Activated naive CD4-positive, alpha-beta T cell treated with anti-CD3 and anti-CD28 coated beads, Interleukin-2, amount 50 U/mL, for 16 hours (primary cell): ENCODE data around the gene HDAC4.

Source experiments
- DNase-seq: peaks from one replicate; pipeline ENCODE4 v3.0.0-alpha.2; 2020

Gene HDAC4

DNA sequence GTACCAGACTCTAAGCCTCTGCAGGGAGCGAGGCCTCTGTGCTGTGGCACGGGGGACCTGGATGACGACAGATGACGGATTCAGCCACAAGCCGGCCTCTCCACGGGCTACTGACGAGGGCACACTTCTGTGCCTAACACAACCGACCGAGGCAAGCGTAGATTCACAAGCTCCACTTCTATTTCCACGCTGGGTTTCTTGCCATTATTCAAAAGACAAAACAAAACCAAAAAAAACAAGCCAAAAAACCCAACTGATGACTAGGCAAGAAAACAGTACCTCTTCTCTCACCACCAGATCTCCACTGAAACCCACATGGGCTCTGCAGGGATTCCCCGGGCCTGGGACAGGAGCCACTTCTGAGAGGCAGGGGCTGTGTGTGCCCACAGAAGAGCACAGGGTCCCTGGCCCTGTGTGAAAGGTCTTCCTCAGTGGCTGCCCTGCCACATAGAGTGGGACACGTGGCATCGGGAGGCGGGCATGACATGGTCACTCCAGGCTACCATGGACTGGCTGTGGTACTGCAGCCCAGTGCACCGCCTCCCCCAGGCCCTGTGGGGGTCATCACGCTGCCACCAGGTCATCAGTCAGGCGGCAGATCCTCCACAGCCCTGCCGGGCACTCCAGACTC, 254.7 kb downstream of the HDAC4 start:
- no peak for DNase-seq

DNA sequence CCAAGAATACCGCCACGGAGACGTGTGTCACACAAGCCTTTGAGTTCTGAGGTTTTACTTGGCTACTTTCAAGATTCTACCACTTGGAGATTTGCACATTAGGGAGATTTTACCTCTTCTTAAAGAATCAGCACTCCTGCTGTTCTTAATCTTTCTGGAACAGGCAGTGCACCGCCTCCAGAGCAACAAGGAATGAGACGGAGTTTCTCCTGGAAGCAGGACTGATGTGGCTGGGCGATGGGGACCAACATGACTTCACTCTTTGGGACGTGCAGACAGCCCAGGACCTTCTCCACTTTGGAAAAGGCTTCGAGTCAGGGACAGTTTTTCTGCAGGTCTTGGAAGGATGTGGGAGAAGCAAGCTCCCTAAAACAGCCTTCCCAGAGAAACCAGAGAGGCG, 255.2 kb downstream of the HDAC4 start:
- no peak for DNase-seq

DNA sequence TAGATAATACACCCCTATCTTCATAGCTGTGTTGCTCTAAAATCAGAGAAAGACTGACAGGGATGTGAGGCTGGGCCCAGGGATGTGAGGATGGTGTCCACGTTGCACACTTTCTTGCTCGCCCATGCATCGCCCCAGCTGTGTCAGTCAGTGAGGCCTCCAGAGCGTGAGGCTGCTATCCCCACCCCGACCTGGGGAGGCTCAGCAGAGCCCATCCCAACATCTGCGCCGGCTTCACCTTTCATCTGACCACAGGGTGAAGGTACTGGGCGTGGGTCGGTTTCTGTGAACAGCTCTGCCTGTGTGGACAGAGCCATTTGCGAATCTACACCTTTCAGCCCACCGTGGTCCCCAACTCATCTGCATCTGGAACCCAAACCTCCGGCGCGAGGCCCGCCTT, 255.7 kb downstream of the HDAC4 start:
- DNase-seq = no peak

DNA sequence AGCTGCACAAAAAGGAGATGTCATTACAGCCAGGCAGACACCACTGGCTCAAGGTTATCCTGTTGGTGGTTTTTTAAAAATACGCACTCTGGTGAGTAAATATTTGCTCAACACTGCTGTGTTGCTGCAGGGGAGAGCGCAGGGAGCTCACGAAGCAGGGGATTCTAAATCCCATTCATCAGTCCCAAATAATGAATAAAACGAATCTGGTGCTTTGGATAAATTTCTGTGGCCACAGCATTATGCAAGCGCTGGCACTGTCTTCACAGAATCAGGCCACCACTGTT, 256.2 kb downstream of the HDAC4 start:
- DNase-seq = no peak

DNA sequence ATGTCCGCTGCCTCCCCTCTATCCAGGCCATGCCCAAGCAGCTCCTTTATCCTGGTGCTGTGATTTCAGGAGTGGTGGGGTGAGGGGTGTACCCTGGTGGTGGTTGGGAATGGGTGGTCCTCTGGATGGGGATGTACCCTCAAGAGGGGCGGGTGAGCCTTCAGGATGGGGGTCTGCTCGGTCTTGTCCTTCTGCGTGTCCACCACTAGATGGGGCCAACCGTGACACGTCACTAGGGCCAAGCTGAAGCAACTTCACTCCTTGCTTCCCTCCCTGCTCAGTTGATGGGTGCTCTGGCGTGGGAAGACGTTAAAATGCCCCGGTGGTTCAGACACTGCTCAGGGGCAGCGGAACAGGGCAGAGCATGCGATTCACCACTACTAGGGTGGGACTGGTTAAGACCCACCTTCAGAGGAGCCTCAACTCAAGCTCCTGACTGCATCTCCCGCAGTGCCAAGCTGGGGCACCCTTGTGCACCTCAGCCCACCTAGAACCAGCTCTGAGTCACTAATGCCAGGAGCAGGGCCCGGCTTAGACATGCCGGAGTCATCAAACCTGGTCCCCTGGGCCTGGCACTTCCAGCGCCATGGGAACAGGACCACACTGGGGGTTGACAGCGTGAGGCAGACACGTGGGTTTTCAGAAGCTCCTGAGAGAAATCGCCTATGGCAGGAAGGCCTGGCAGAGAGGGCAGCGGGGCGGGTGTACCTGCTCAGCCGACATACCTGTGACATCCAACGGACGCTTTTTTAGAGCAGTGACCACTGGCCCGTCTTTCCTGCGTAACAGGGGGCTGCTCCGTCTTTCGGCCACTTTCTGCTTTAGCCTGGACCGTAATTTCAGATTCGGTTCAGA, 256.7 kb downstream of the HDAC4 start:
- no peak for DNase-seq

DNA sequence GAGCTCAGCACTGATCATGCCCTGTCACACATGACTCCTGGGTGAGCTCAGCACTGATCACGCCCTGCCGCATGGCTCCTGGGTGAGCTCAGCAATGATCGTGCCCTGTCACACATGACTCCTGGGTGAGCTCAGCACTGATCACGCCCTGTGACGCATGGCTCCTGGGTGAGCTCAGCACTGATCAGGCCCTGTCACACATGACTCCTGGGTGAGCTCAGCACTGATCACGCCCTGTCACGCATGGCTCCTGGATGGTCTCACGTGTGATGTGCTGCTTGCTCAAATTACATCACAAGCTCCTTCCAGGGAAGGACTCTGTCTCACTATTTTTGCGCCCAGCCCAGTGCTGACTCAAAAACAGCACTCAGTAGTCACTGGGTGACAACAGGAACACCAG, 258.0 kb downstream of the HDAC4 start:
- DNase-seq = no peak

DNA sequence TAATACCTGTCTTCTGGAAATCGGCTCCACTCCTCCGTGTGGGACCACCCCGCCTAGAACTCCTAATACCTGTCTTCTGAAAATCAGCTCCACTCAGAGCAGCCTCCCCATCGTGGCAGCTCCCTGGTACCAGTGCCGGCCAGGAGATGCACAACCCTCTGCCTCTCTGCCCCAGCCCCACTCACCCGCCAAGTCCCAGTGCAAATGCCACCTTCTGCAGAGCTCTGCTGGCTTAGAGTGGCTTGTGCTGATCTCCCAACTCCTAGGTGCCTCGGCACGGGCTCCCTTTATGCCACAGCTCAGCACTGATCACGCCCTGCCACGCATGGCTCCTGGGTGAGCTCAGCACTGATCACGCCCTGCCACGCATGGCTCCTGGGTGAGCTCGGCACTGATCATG, 258.5 kb downstream of the HDAC4 start:
- no peak for DNase-seq

DNA sequence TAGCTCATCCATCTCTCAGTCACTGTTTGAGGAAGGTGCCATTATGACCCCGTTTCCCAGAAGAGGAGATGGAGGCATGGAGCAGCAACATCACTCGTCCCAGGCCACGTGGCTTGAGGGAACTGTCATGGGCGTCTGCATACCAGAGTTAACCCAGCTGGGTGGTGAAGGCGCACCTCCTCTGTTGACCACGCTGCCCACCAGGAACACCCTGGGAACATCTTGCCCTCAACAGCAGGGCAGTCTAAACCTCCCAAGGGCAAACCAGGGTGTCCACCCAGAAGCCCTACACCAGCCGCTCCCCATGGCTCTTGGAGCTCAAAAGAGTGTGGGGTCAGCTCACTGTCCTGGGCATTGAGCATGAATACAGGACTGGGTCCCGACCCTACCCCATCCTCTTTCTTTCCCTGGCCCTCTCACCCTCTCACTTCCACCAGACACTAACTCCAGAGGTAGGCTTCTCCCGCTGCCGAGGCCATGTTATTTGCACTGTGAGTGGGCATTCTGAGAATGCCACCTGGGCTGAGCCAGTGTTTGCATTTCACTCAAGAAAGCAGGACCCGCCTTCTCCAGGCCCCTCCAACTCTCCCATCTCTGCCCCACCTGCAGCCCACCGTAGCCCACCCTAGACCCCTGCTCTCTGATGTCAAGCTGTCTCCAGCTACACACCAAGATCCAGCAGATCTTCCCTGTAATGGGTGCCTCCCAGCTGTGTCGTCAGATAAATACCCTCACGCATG, 259.6 kb downstream of the HDAC4 start:
- DNase-seq = no peak

DNA sequence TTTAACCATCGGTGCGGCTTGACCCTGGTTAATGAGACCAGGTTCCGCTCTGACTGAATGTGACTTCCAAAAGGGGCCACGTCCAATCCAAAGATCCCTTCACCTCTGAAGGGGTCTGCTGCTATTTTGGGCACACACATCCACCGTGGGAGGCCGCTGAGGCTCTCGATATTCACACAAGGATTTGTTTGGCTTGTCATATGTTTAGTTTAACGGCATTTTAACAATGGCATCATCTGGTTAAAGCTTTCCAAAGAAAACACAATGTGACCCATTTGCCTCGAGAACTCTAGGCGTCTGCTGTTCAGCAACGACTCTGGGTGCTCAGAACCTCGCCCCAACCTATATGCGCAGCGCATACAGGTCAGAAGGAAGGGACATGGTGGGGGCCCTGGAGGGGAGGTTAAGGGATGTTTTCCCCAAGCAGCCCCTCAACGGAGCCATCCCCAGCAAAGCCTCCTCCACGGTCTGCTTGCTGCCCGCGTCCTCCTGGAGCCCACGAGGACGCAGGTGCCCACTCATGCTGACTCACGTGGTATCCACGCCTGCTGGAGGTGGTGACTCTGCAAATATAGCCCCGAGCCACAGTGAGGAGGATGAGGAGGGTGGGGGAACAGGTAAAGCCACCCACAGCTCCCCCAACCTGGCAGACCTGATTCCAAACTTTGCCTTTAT, 260.3 kb downstream of the HDAC4 start:
- DNase-seq = no peak

DNA sequence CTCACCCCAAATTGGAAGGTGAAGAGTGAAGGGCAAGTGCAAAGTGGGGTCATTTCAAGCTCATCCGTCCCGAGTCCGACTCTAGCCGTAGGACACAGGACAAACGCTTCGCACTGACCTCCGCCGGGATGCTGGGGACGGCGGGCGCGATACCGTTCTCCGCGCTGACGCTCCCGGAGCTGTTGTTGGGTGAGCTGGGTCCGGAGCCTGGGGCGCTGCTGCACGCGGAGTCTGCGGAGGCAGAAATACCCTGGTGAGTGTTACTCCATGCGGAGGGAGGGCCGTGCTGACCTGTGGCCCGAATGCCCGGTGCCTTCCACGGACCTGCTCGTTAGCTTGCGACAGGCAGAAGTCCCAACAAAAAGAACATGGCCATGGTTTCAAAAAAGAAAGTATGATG, 261.3 kb downstream of the HDAC4 start:
- no peak for DNase-seq

DNA sequence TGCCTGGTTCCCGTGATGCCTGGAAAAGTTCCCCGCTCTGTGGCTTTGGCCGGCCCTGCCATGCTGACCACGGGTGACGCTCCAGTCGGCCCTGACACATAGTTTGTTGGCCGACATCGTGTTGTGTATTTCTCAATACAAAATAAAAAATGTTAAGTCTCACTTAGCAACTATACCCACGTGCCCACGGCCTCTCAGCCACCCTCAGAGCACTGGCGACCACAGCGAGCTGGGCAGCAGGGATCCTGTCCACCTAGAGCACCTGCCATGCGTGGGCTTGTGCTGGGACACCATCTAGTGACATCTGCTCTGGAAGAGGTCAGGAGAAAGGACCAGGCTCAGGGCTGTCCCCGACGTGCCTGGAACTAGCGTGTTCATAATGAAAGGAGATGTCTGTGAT, 261.7 kb downstream of the HDAC4 start:
- DNase-seq = no peak

DNA sequence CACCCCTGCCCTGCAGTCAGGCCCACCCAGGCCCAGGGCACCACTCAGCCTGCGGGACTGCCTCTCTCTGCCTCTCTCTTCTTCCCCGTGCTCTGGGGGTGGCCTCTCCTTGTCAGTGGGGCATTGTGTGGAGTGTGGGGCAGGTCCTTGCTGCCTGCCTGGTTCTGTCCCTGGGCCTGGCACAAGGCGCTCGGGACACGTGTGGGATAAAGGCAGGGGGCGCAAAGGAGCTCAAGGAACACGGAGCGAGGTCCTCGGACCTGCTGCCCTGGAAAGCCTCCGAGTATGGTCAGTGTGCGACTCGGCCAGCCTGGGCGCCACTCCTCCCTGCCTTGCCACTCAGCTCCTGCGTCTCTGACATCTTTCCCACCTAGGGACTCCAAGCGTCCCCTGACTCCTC, 262.2 kb downstream of the HDAC4 start:
- no peak for DNase-seq

DNA sequence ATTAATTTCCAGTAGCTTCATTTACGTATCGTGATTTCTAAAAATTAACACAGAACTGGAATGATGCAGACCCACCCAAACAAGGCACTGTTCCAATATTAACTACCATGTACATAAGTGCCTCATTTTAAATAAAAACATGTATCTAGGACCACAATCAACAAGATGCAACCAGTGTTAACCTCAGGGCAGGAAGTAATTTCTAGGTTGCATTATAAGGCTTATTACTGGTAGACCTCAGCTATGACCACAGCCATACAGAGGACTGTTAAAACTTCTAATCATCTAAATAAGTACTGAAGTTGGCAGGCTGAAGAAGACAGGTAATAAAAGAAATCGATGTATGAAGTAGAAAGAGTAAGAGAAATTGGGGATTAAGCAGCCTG, 262.9 kb downstream of the HDAC4 start:
- DNase-seq = no peak

DNA sequence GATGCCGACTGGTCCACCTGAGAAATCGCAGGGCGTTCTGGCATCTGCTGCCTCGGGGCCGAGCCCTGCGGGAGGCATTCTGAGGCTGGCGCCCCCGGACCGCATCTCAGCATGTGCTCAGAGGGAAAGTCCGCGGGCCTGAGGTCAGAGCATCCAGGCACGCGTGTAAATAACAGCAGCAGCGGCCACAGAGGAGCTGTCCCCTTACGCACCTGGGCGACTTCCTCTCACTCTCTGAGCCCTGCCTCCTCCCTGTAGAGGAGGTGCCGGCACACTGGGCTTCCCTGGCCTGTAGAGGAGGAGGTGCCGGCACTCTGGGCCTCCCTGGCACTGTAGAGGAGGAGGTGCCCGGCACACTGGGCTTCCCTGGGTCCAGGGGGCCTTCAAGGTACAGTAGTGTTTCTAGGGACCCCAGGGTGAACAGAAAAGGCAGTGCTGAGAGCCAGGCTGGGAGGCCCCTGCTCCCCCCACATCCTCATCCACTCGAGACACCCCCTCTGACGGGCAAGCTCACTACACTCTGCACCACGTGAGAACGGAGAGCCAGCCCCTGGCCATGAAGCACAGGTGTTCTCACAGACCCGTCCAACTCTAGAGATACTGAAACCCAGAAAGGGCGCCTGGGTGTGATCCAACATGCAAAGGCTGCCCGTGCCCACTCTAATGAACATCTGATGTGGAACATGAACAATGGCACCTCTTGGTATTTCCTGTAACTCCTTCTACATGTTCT, 263.5 kb downstream of the HDAC4 start:
- DNase-seq = no peak

DNA sequence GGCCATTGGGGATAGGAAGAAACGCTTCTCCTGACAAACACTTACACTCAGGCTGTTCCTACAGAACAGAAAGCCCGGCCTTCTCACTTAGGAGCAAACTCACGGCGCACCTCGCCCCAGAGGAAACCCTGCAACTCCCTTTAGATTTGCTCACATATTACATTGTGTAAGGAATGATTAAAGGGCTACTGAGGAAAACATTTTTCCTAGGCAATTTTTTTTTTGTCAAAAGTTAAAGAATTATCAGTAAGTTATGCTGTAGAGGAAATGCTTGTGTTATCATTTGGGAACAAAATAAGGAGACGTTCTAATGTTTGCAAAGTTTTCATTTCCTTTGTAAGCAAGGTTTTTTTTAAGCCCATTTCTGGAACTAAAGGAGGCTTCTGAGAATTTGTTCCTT, 264.1 kb downstream of the HDAC4 start:
- DNase-seq = no peak

DNA sequence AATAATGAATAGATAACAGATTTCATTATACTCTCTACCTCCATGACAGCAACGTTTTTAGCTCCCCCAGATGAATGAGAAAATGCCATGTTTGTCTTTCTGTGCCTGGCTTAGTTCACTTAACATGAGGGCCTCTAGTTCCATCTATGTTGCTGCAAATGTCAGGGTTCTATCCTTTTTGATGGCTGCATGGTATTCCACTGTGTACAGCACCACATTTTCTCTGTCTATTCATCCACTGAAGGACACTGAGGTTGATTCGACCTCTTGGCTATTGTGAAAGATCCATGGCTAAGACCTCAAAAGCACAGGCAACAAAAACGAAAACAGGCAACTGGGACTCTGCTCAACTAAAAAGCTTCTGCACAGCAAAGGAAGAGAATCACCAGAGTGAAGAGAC, 264.6 kb downstream of the HDAC4 start:
- no peak for DNase-seq

DNA sequence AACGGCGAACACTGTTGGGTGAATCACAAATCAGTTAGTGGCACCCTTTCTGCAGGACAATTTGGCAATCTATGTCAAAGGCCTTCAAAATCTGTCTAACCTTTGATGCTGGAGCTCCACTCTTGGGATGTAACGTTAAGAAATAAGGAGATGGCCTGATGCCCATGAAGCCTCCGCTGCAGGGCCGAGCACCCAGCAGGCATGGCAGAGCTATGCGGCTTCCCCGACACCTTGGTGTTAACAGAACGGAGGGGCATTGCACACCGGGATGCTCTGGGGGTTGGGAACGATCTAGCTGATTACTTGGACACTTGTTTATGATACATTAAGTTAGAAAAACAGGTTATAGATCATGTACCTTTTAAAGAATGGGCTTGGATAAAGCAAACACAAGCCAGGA, 265.3 kb downstream of the HDAC4 start:
- no peak for DNase-seq

DNA sequence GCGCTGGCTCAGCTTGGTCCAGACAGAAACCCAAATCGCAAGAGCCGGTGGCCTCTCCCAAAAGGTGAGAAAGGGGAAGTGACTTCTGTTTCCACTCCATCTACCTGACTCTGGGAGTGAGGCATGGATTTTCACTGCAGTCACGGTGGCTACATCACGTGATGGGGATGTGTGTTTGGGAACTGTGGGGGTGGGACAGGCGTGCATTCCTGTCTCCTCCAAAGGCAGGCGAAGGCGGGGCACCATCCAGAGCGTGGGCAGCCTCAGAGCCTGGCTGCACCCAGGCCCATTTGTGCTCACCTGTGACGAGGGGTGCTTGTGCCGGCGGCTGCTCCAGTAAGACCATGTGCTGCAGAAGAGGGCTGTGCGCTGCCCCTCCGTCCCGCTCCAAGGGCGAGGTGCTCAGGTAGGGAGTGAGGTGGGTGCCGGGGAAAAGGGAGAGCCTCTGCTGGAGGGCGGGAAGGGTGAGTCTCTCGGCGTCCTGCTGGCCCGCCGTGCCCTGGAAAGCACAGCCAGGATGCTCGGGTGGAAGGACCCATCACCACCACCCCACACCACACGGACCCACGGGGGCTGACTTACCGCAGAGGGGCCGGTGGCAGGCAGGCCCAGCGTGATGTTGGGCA, 266.8 kb downstream of the HDAC4 start:
- no peak for DNase-seq

DNA sequence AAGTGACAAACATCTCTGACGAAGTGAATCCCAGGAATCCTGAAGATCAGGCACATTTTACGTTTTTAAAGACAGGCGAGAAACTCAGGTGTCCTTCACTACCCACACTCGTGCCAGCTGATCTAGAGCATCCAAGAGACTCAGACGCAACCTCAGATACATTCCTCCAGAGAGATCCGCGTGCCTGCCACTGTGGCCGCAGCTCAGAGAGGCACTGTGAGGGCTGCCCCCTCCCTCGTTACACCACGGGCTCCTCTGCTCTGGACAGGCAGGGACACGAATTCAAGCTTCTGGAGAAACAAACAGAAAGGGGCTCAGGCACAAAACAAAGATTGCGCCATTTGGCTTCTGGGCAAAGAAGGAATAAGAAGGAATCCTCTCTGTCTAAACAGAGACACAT, 268.0 kb downstream of the HDAC4 start:
- DNase-seq = no peak

DNA sequence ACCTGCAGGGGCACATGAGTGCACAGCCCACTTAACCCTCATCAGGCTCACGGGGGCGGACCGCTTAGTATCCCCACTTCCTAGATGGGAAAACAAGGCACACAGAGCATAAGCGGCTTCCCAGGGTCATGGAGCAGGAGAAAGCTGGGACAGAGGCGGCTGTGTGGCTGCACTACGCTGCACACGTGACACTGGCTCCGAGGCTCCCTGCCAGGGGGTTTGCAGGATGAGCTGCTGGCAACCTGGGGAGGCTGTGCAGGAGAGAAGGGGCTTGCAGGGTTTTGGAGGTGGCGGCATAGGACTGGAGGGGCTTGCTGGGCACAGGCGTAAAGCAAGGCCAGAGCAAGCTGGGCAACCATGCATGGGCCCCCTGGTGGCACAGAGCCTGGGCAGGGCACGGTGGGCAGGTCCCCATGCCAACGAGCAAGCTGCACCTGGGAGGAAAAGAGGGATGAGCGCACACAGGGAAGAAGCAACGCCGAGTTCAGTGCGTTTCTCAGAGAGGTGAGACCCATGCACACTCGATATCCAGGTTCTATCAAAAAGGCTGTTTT, 268.6 kb downstream of the HDAC4 start:
- DNase-seq = no peak

DNA sequence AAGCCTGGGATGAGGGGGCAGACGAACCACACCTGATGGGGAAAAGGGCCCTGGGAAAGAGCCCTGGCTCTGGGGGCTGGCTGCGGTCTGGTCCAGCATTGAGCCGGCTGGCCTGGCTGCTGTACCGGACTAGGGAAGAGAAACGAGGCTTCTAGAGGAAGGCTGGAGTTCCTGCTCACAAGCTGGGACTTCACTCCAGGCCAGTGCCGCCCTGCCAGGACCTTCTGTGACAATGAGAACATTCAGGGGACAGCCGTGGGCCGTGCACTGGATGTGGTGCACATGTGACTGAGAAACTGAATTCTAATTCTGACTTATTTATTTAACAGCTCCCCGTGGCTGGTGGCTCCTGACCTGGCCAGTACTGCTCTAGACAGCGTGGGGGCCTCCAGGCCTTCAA, 269.3 kb downstream of the HDAC4 start:
- DNase-seq = no peak

DNA sequence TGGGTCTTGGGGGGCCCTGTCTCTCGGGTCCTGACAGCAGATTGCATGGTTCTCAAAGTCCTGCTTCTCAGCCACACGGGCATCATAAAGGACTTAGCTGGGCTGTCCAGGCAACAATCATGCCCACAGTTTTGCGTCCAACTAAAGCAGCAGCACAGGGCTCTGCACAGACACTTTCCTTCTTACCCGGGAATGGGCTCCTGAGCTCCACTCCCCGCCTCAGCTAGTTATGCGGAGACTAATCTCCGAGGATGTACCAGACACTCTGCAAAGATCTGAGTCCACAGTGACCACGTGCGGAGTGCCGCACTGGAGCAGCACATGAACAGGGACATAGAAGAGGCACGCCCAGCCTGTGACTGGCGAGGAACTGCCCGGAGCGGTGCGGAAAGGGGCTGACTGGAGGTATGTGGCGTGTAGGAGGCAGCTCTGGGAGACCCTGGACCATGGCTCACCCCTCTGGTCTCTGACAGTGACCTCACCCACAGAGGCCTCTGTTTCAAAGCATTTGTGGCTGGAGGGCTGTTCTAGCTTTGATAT, 270.0 kb downstream of the HDAC4 start:
- no peak for DNase-seq
